B cell (primary cell): ENCODE results near the gene FRMPD2. TPM values are rescaled to one million over a fixed set of nuclear protein-coding genes. Genes with fewer than 3 reads are reported as not detected.
"Not testable (repeated sequence)": the region's sequence is repeated elsewhere in the genome, so short reads cannot be mapped to it uniquely, and the experiment has no call there.

Experiments
- ATAC-seq: fragments of 200-7000 bp; cut with Tn5 transposase; one replicate; pipeline ENCODE4 v1.10.0; 2021; ENCODE audit warnings: low read depth, mild to moderate bottlenecking, moderate number of reproducible peaks, moderate library complexity
- CTCF ChIA-PET: fragments of 350-600 bp; sonication (Branson Sonifier 250); formaldehyde crosslinking; loops from one replicate; lab custom pipeline; 2021; ENCODE audit warnings: antibody characterized with exemption, inconsistent platforms; lab: Charles Lee
- POLR2A ChIA-PET: fragments of 350-600 bp; sonication (Branson Sonifier 250); formaldehyde crosslinking; loops from one replicate; lab custom pipeline; 2021; ENCODE audit warnings: antibody characterized with exemption; lab: Charles Lee
- DNase-seq: peaks from one replicate; pipeline ENCODE4 v3.0.0; 2013
- H2AFZ ChIP-seq: 2 replicates; pipeline ENCODE4 v1.6.1; 2012; ENCODE audit warnings: mild to moderate bottlenecking, low read depth, low read length; ENCODE audit not compliant: insufficient read depth, poor library complexity, severe bottlenecking
- H3K27ac ChIP-seq, 2 donors: 1 replicate in 1 of 2; 2 replicates in 1 of 2; pipeline ENCODE4 v1.5.1; 2012 to 2013; ENCODE audit warnings: low read length in 2 of 2, mild to moderate bottlenecking in 2 of 2, moderate library complexity in 1 of 2
- H3K27me3 ChIP-seq, 4 experiments: fragments of 200-600 bp in 1 of 4; sonication (generic) in 1 of 4; replicated peaks in 1 of 4; 1 replicate in 2 of 4; 2 replicates in 2 of 4; pipeline versions ENCODE4 v1.6.1 to v1.7.0; 2013 to 2016; ENCODE audit warnings: low read length in 3 of 4, mild to moderate bottlenecking in 2 of 4, mixed read lengths in 1 of 4, moderate library complexity in 1 of 4; ENCODE audit not compliant: insufficient read depth in 4 of 4, control insufficient read depth in 3 of 4; ENCODE audit errors: control extremely low read depth in 1 of 4
- H3K36me3 ChIP-seq, 2 experiments: replicated peaks in 1 of 2; 1 replicate in 1 of 2; 2 replicates in 1 of 2; pipeline versions ENCODE4 v1.6.1 to v1.7.1; 2013; ENCODE audit warnings: low read length in 1 of 2; ENCODE audit not compliant: insufficient read depth in 2 of 2, control insufficient read depth in 1 of 2; ENCODE audit errors: control extremely low read depth in 1 of 2, extremely low read depth in 1 of 2
- H3K4me1 ChIP-seq, 2 donors: fragments of 200-600 bp in 1 of 2; sonication (generic) in 1 of 2; 1 replicate in 1 of 2; 2 replicates in 1 of 2; pipeline versions ENCODE4 v1.5.1 to v1.6.1; 2013 to 2017; ENCODE audit warnings: low read length in 2 of 2; ENCODE audit not compliant: control insufficient read depth in 2 of 2, insufficient read depth in 2 of 2
- H3K4me2 ChIP-seq: replicated peaks from 2 replicates; pipeline ENCODE3; 2012; ENCODE audit warnings: mild to moderate bottlenecking, low read depth, low read length; ENCODE audit not compliant: poor library complexity, severe bottlenecking
- H3K4me3 ChIP-seq, 5 experiments: fragments of 200-600 bp in 1 of 5; sonication (generic) in 1 of 5; 1 replicate in 3 of 5; 2 replicates in 2 of 5; pipeline versions ENCODE4 v1.5.1 to v1.7.0; 2011 to 2016; ENCODE audit warnings: low read length in 4 of 5, mild to moderate bottlenecking in 4 of 5, low read depth in 2 of 5, control low read depth in 1 of 5, moderate library complexity in 1 of 5; ENCODE audit not compliant: insufficient read depth in 1 of 5; ENCODE audit errors: control extremely low read depth in 1 of 5, extremely low read depth in 1 of 5
- H3K79me2 ChIP-seq: fragments of 200-600 bp; sonication (generic); one replicate; pipeline ENCODE4 v1.6.0; 2016; ENCODE audit warnings: low read length; ENCODE audit not compliant: control insufficient read depth, insufficient read depth
- H3K9ac ChIP-seq: fragments of 200-600 bp; sonication (generic); 2 replicates; pipeline ENCODE4 v1.6.1; 2017; ENCODE audit warnings: mild to moderate bottlenecking, low read length, moderate library complexity
- H3K9me3 ChIP-seq, 3 donors: one replicate each; pipeline versions ENCODE4 v1.6.1 to v1.7.1; 2013; ENCODE audit warnings: low read length in 2 of 3; ENCODE audit not compliant: control insufficient read depth in 2 of 3, insufficient read depth in 1 of 3; ENCODE audit errors: control extremely low read depth in 1 of 3
- H4K20me1 ChIP-seq: 2 replicates; pipeline ENCODE4 v1.6.0; 2012; ENCODE audit warnings: mild to moderate bottlenecking, low read length; ENCODE audit not compliant: insufficient read depth, control insufficient read depth, poor library complexity, severe bottlenecking
- H3K27ac Mint-ChIP-seq: one replicate; pipeline ENCODE4 v1.8.0; 2021; ENCODE audit warnings: mixed read lengths
- H3K27me3 Mint-ChIP-seq: one replicate; pipeline ENCODE4 v1.8.0; 2021; ENCODE audit warnings: mixed read lengths
- H3K4me1 Mint-ChIP-seq: one replicate; pipeline ENCODE4 v1.8.0; 2021; ENCODE audit warnings: mixed read lengths
- H3K4me3 Mint-ChIP-seq: one replicate; pipeline ENCODE4 v1.8.0; 2021; ENCODE audit warnings: mixed read lengths
- H3K9me3 Mint-ChIP-seq: one replicate; pipeline ENCODE4 v1.8.0; 2022; ENCODE audit warnings: mixed read lengths; ENCODE audit not compliant: insufficient read depth
- WGBS: methylation state at CpG from one replicate; pipeline ENCODE4 v1.1.5; 2013; ENCODE audit warnings: missing lambda C conversion rate; ENCODE audit not compliant: insufficient coverage; 5-methylcytosine and 5-hydroxymethylcytosine counted together
- intact Hi-C: fragments of 100-400 bp; cut with micrococcal nuclease; formaldehyde crosslinking; loops from one replicate; pipeline ENCODE4 v1.10.0; 2022
- polyA plus RNA-seq: library from polyadenylated mRNA; depleted of rRNA; stranded (reverse); fragments of >200 nt; gene quantifications from 2 replicates; pipeline ENCODE4 v1.2.3, GENCODE V29; 2012
- total RNA-seq, 2 donors: library from RNA; stranded (reverse); fragments of 120-200 nt in 1 of 2; gene quantifications; 1 replicate in 1 of 2; 2 replicates in 1 of 2; pipeline versions ENCODE4 v1.2.3 to v1.2.4, GENCODE V29; 2013 to 2022

The FRMPD2 gene
- total and polyA plus RNA-seq, 2 donors (not counting 1 experiment from before 2014, with no cell fraction given), result not detected

GRCh38 chr10:48110277-48110676, 164.2 kb downstream of the FRMPD2 start:
- ATAC-seq, result not testable (repeated sequence)

More at GRCh38 chr10:48110277-48110676, 164.2 kb downstream of the FRMPD2 start:
- H2AFZ ChIP-seq, H3K36me3 ChIP-seq, H3K27me3 ChIP-seq, H3K4me3 ChIP-seq, H4K20me1 ChIP-seq, DNase-seq, H3K9me3 ChIP-seq, H3K4me1 Mint-ChIP-seq, H3K79me2 ChIP-seq, H3K27ac Mint-ChIP-seq, H3K4me1 ChIP-seq, CTCF ChIA-PET, H3K9me3 Mint-ChIP-seq, H3K4me3 Mint-ChIP-seq, POLR2A ChIA-PET, H3K4me2 ChIP-seq, H3K27me3 Mint-ChIP-seq, intact Hi-C loops, H3K9ac ChIP-seq, H3K27ac ChIP-seq: not testable (repeated sequence)
- no CpG with 5 or more reads among the region's 3 CpGs for WGBS

Other genes starting within 250 kb of the FRMPD2 start
- 40.0 and 51.5 TPM in 2 replicates for gene MAPK8, start 32.0 kb upstream of the FRMPD2 start, total RNA-seq
- gene MAPK8, start 32.0 kb upstream of the FRMPD2 start, polyA plus RNA-seq, result 13.7 and 18.3 TPM in 2 replicates